Fibroblast of lung (primary cell): ENCODE data around the gene TRIM38. TPM values are rescaled to one million over a fixed set of nuclear protein-coding genes. Genes with fewer than 3 reads are reported as not detected.

Experiments
- DNase-seq, 2 donors: peaks; one replicate each; pipeline versions ENCODE4 v3.0.0 to v3.0.0-alpha.2; 2010; ENCODE audit warnings: low read depth in 2 of 2
- H2AFZ ChIP-seq: 2 replicates; pipeline ENCODE4 v1.5.1; 2012; ENCODE audit warnings: low read length, control low read depth, inconsistent platforms
- H3K27ac ChIP-seq: 2 replicates; pipeline ENCODE4 v1.5.1; 2011; ENCODE audit warnings: low read length, control low read depth; ENCODE audit not compliant: insufficient read depth
- H3K27me3 ChIP-seq: 2 replicates; pipeline ENCODE4 v1.5.1; 2011; ENCODE audit warnings: mild to moderate bottlenecking, low read length; ENCODE audit not compliant: control insufficient read depth, insufficient read depth
- H3K36me3 ChIP-seq: 2 replicates; pipeline ENCODE4 v1.5.1; 2011; ENCODE audit warnings: low read length; ENCODE audit not compliant: control insufficient read depth, insufficient read depth
- H3K4me1 ChIP-seq: 2 replicates; pipeline ENCODE4 v1.5.1; 2011; ENCODE audit warnings: low read length; ENCODE audit not compliant: control insufficient read depth, insufficient read depth; ENCODE audit errors: extremely low read depth
- H3K4me2 ChIP-seq: 2 replicates; pipeline ENCODE4 v1.5.1; 2011; ENCODE audit warnings: low read length, control low read depth; ENCODE audit not compliant: insufficient read depth; ENCODE audit errors: extremely low read depth
- H3K4me3 ChIP-seq, 4 experiments: fragments of 200-600 bp in 1 of 4; sonication (generic) in 1 of 4; replicated peaks in 1 of 4; 2 replicates each; pipeline ENCODE4 v1.5.1; 2011 to 2016; ENCODE audit warnings: low read length in 4 of 4, low read depth in 3 of 4, mild to moderate bottlenecking in 3 of 4, control low read depth in 2 of 4, inconsistent platforms in 1 of 4, mixed read lengths in 1 of 4; ENCODE audit not compliant: insufficient read depth in 1 of 4; ENCODE audit errors: control extremely low read depth in 1 of 4
- H3K79me2 ChIP-seq: 2 replicates; pipeline ENCODE4 v1.5.1; 2012; ENCODE audit warnings: mild to moderate bottlenecking, low read length, inconsistent platforms; ENCODE audit not compliant: control insufficient read depth, insufficient read depth
- H3K9ac ChIP-seq: 2 replicates; pipeline ENCODE4 v1.5.1; 2011; ENCODE audit warnings: mild to moderate bottlenecking, low read length, control low read depth; ENCODE audit not compliant: insufficient read depth
- H3K9me3 ChIP-seq: 2 replicates; pipeline ENCODE4 v1.5.1; 2012; ENCODE audit warnings: low read depth, low read length; ENCODE audit not compliant: control insufficient read depth, insufficient read depth
- H4K20me1 ChIP-seq: 2 replicates; pipeline ENCODE4 v1.5.1; 2011; ENCODE audit warnings: low read length; ENCODE audit not compliant: control insufficient read depth, insufficient read depth; ENCODE audit errors: extremely low read depth
- EZH2 ChIP-seq: IDR thresholded peaks from 2 replicates; pipeline ENCODE4 v1.5.1; 2012; ENCODE audit warnings: low read length, control low read depth, mild to moderate bottlenecking; ENCODE audit errors: missing control alignments
- polyA plus RNA-seq, 2 donors: library from polyadenylated mRNA; depleted of rRNA in 1 of 2; stranded (reverse) in 1 of 2; unstranded in 1 of 2; fragments of >200 nt; gene quantifications; 2 replicates each; pipeline ENCODE4 v1.2.1, GENCODE V29; 2011 to 2012; ENCODE audit warnings: missing spikeins in 1 of 2
- total RNA-seq: library from RNA; depleted of rRNA; stranded (reverse); fragments of >200 nt; gene quantifications from 2 replicates; pipeline ENCODE4 v1.2.1, GENCODE V29; 2014
- TF ChIP-seq, protein P1 (sequence below), 2 donors: IDR thresholded peaks in 1 of 2; conservative IDR thresholded peaks in 1 of 2; 1 replicate in 1 of 2; 2 replicates in 1 of 2; pipeline ENCODE4 v1.5.1; 2011 to 2012; ENCODE audit warnings: low read length in 2 of 2, control low read depth in 1 of 2, inconsistent platforms in 1 of 2, low read depth in 1 of 2, mild to moderate bottlenecking in 1 of 2

TRIM38 gene
- total and polyA plus RNA-seq, 2 donors (not counting 1 experiment from before 2014, with no cell fraction given): 7.6 to 14.5 TPM

DNA sequence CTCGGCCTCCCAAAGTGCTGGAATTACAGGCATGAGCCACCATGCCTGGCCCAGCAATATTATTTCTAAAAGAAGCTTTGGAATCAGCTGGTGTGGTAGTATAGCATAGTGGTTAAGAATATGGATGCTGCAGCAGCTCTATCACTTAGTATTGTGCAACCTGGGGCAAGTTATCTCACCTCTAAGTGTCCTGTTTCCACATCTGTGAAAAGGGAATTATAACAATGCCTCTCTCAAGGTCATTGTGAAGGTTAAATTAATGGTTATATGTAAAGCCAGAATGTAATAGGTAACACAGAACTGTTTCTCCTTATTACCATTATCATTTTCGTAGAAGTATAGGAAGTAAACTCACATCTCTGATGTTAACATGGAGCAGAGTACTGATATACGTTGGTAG is 46.3 kb upstream of the TRIM38 start:
- Histone ChIP-seq H3K27ac (no peak overlapping the region), H3K9ac (no peak overlapping the region), H3K4me2 (no peak overlapping the region), H3K4me3 (no peak overlapping the region), H4K20me1 (no peaks in the 10 kb centered on the region), H2AFZ (no peak overlapping the region), H3K27me3 (no peaks in the 10 kb centered on the region), H3K9me3 (no peaks in the 10 kb centered on the region), H3K4me1 (no peaks in the 10 kb centered on the region), H3K36me3 (no peaks in the 10 kb centered on the region), H3K79me2 (no peaks in the 10 kb centered on the region)
- DNase-seq: no peak
- TF ChIP-seq EZH2: no peak
- TF ChIP-seq, protein P1, sequence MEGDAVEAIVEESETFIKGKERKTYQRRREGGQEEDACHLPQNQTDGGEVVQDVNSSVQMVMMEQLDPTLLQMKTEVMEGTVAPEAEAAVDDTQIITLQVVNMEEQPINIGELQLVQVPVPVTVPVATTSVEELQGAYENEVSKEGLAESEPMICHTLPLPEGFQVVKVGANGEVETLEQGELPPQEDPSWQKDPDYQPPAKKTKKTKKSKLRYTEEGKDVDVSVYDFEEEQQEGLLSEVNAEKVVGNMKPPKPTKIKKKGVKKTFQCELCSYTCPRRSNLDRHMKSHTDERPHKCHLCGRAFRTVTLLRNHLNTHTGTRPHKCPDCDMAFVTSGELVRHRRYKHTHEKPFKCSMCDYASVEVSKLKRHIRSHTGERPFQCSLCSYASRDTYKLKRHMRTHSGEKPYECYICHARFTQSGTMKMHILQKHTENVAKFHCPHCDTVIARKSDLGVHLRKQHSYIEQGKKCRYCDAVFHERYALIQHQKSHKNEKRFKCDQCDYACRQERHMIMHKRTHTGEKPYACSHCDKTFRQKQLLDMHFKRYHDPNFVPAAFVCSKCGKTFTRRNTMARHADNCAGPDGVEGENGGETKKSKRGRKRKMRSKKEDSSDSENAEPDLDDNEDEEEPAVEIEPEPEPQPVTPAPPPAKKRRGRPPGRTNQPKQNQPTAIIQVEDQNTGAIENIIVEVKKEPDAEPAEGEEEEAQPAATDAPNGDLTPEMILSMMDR (conservative IDR thresholded peaks at IDR 0.05 in 1 of 2, IDR thresholded peaks at IDR 0.05 in 1 of 2; ENCODE audit: low read depth in 1 of 2, low read length in 2 of 2): no peak

DNA sequence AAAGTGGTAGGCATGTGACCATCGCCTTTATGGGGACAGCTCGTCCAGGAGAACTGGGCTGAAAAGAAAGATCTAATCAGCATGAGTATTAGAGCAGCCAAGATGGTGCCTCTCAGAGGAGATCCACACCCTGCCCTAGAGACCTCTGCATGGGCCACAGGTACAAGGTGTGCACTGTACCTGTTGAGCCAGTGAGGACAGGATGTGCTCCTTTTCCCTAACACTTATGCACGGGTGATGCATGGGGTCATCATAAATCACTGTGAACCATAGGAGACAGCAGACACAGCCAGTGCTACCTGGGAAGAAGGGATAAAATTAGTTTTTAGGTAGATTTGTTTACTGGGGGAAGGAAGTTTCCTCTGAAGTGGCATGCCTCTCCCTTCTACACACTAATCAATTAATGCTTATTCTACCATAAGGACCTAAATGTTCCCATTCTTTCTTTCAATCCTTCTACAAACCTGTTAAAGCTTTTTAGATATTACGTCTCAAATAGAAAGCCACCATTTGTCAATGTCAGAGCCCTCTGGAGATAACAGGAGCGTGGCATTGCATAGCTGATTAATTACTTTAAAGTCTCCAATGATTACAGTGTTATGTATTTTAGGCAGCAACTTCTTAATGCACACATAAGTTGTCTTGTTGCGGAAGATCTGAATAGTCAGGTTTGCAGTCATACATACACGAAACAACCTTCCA is 45.7 kb upstream of the TRIM38 start:
- Histone ChIP-seq H2AFZ (no peak overlapping the region), H3K79me2 (no peaks in the 10 kb centered on the region), H3K4me2 (no peak overlapping the region), H3K4me3 (no peak overlapping the region), H3K27me3 (no peaks in the 10 kb centered on the region), H3K4me1 (no peaks in the 10 kb centered on the region), H3K36me3 (no peaks in the 10 kb centered on the region), H3K27ac (no peak overlapping the region), H4K20me1 (no peaks in the 10 kb centered on the region), H3K9ac (no peak overlapping the region), H3K9me3 (no peaks in the 10 kb centered on the region)
- TF ChIP-seq, protein P1 (conservative IDR thresholded peaks at IDR 0.05 in 1 of 2, IDR thresholded peaks at IDR 0.05 in 1 of 2; ENCODE audit: low read depth in 1 of 2, low read length in 2 of 2): no peak
- no peak for DNase-seq

DNA sequence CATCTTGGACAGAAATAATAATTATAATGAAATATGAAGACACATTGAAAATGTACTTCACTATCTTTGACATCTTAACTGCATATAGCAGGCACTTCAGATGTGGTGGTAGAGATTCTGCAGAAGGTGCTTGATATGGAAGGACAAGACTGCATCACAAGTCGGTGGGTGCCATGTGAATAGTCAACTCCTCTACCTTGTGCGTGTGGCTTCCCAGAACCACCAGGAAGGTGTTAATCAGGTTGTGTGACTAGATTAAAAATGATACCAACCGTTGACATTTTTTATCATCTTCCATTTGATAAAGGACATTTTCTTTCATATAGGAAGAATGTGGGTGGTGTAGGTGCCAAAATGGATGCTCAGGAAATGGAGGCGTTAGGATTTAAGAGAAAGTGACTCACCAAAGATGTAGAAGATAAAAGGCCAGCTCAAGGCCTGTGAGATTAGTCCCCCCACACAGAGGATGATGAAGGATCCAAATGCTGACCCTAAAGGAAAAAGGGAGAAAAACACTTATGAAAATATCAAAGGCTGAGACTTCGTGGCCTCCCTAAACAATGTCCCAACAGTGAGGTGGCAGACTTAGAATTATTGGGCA is 44.4 kb upstream of the TRIM38 start:
- TF ChIP-seq, protein P1 (conservative IDR thresholded peaks at IDR 0.05 in 1 of 2, IDR thresholded peaks at IDR 0.05 in 1 of 2; ENCODE audit: low read depth in 1 of 2, low read length in 2 of 2): no peak
- no peak for TF ChIP-seq EZH2
- H3K4me3 ChIP-seq: no peak overlapping the region
- H3K27ac ChIP-seq: no peak overlapping the region
- no peaks in the 10 kb centered on the region for H3K27me3 ChIP-seq
- H3K9ac ChIP-seq: no peak overlapping the region
- no peaks in the 10 kb centered on the region for H3K9me3 ChIP-seq
- H3K4me2 ChIP-seq: no peak overlapping the region
- no peaks in the 10 kb centered on the region for H3K4me1 ChIP-seq
- no peak overlapping the region for H2AFZ ChIP-seq
- H3K79me2 ChIP-seq: no peaks in the 10 kb centered on the region
- no peaks in the 10 kb centered on the region for H4K20me1 ChIP-seq
- no peaks in the 10 kb centered on the region for H3K36me3 ChIP-seq
- DNase-seq: no peak
